A549 (cell line): ENCODE measurements around the gene PIGZ. TPM values are rescaled to one million over a fixed set of nuclear protein-coding genes. Genes with fewer than 3 reads are reported as not detected.

ENCODE experiments used
- ATAC-seq, 2 experiments: fragments of 200-7000 bp in 1 of 2; fragments of >200 bp in 1 of 2; cut with Nextera tagmentation in 1 of 2; cut with Tn5 transposase in 1 of 2; 3 replicates each; pipeline versions ENCODE4 v1.8.0 to v1.9.1; 2018 to 2020; ENCODE audit warnings: mild to moderate bottlenecking in 1 of 2, moderate library complexity in 1 of 2
- CTCF ChIA-PET: fragments of 300-600 bp; sonication (Branson Sonifier 250); formaldehyde crosslinking; extraction: SDS; loops from one replicate; lab custom pipeline; 2021; ENCODE audit warnings: antibody characterized with exemption, inconsistent platforms; lab: Yijun Ruan, JAX
- POLR2A ChIA-PET: fragments of 350-600 bp; formaldehyde crosslinking; extraction: SDS; loops from one replicate; lab custom pipeline; 2021; ENCODE audit warnings: antibody characterized with exemption, inconsistent platforms; lab: Yijun Ruan, JAX
- DNase-seq, 2 experiments: peaks; one replicate each; pipeline versions ENCODE4 v3.0.0 to v3.0.0-alpha.2; 2011 to 2016; ENCODE audit warnings: low read depth in 1 of 2, low spot score in 1 of 2
- FAIRE-seq: peaks from 2 replicates; lab custom pipeline; 2011; peaks lifted over from hg19 to GRCh38; lab: Jason Lieb, UNC
- H3K27ac ChIP-seq, 2 experiments: fragments of >200 bp; sonication (Bioruptor Twin); formaldehyde crosslinking; 3 replicates each; pipeline ENCODE4 v1.5.1; 2016 to 2017
- H3K4me1 ChIP-seq: fragments of >200 bp; sonication (Bioruptor Twin); formaldehyde crosslinking; 3 replicates; pipeline ENCODE4 v1.6.1; 2016
- H3K4me2 ChIP-seq: fragments of >200 bp; sonication (Bioruptor Twin); formaldehyde crosslinking; 3 replicates; pipeline ENCODE4 v1.6.1; 2016
- H3K4me3 ChIP-seq: fragments of >200 bp; sonication (Bioruptor Twin); formaldehyde crosslinking; 3 replicates; pipeline ENCODE4 v1.5.1; 2016
- H3K9me3 ChIP-seq: fragments of >200 bp; sonication (Bioruptor Twin); formaldehyde crosslinking; 3 replicates; pipeline ENCODE4 v1.6.1; 2016
- BHLHE40 ChIP-seq: IDR thresholded peaks from 2 replicates; pipeline ENCODE4 v1.6.1; 2012; ENCODE audit warnings: low read depth, low read length, inconsistent platforms
- CBX2 ChIP-seq: fragments of 200-600 bp; sonication (generic); IDR thresholded peaks from 2 replicates; pipeline ENCODE4 v1.6.1; 2016; ENCODE audit warnings: low read depth, mild to moderate bottlenecking, borderline replicate concordance
- CBX8 ChIP-seq: fragments of 200-600 bp; sonication (generic); IDR thresholded peaks from 2 replicates; pipeline ENCODE4 v1.6.1; 2016
- CEBPB ChIP-seq, 2 experiments: fragments of >200 bp in 1 of 2; sonication (Bioruptor Twin) in 1 of 2; formaldehyde crosslinking in 1 of 2; IDR thresholded peaks; 2 replicates each; pipeline ENCODE4 v1.6.1; 2012 to 2016
- CHD2 ChIP-seq: fragments of 150-350 bp; IDR thresholded peaks from 2 replicates; pipeline ENCODE4 v1.6.1; 2014; ENCODE audit warnings: low read length; ENCODE audit not compliant: partially characterized antibody
- EP300 ChIP-seq, 2 experiments: fragments of >200 bp; sonication (Bioruptor Twin); formaldehyde crosslinking; IDR thresholded peaks; 2 replicates in 1 of 2; 3 replicates in 1 of 2; pipeline ENCODE4 v1.6.1; 2016 to 2017
- FOSB ChIP-seq: fragments of 250-450 bp; sonication (Bioruptor Pico); IDR thresholded peaks from 2 replicates; pipeline ENCODE4 v1.5.0; 2020; ENCODE audit warnings: mild to moderate bottlenecking, moderate library complexity
- FOSL2 ChIP-seq, 2 experiments: fragments of 450-650 bp in 1 of 2; fragments of >200 bp in 1 of 2; sonication (Bioruptor Twin) in 1 of 2; formaldehyde crosslinking; IDR thresholded peaks; 2 replicates each; pipeline versions ENCODE4 v1.5.0 to v1.6.1; 2016 to 2020; ENCODE audit warnings: mild to moderate bottlenecking in 1 of 2, moderate library complexity in 1 of 2
- FOXS1 ChIP-seq: fragments of 250-450 bp; sonication (Bioruptor Pico); IDR thresholded peaks from 2 replicates; pipeline ENCODE4 v1.5.0; 2020; ENCODE audit warnings: mild to moderate bottlenecking, moderate library complexity
- GATA3 ChIP-seq: IDR thresholded peaks from 2 replicates; pipeline ENCODE4 v1.6.1; 2012; ENCODE audit warnings: borderline replicate concordance
- HDAC2 ChIP-seq: fragments of 200-600 bp; sonication (generic); IDR thresholded peaks from 2 replicates; pipeline ENCODE4 v1.6.1; 2016
- HOXB13 ChIP-seq: fragments of 250-450 bp; sonication (Bioruptor Pico); IDR thresholded peaks from 2 replicates; pipeline ENCODE4 v1.5.0; 2020; ENCODE audit warnings: low read depth, mild to moderate bottlenecking, moderate library complexity
- HOXB5 ChIP-seq: fragments of 250-450 bp; sonication (Bioruptor Pico); IDR thresholded peaks from 2 replicates; pipeline ENCODE4 v1.5.0; 2020; ENCODE audit warnings: mild to moderate bottlenecking, moderate library complexity
- KDM1A ChIP-seq: fragments of 200-600 bp; sonication (generic); IDR thresholded peaks from 2 replicates; pipeline ENCODE4 v1.6.1; 2016; ENCODE audit warnings: low read depth, mild to moderate bottlenecking
- KDM5A ChIP-seq: fragments of 200-600 bp; sonication (generic); IDR thresholded peaks from 2 replicates; pipeline ENCODE4 v1.6.1; 2016; ENCODE audit warnings: antibody characterized with exemption, mild to moderate bottlenecking
- MAZ ChIP-seq: fragments of 150-350 bp; IDR thresholded peaks from 2 replicates; pipeline ENCODE4 v1.6.1; 2014; ENCODE audit warnings: antibody characterized with exemption, low read depth, low read length, borderline replicate concordance
- NPAS2 ChIP-seq: fragments of 250-450 bp; sonication (Bioruptor Pico); IDR thresholded peaks from 2 replicates; pipeline ENCODE4 v1.8.0; 2022; ENCODE audit warnings: mild to moderate bottlenecking, moderate library complexity, borderline replicate concordance
- PHF8 ChIP-seq: fragments of 200-600 bp; sonication (generic); IDR thresholded peaks from 2 replicates; pipeline ENCODE4 v1.6.1; 2016; ENCODE audit warnings: low read depth, mild to moderate bottlenecking, antibody characterized with exemption, moderate library complexity, borderline replicate concordance
- POLR2AphosphoS2 ChIP-seq: conservative IDR thresholded peaks from 2 replicates; pipeline ENCODE4 v1.6.1; 2012; ENCODE audit warnings: low read length, improper control_type of control experiment, inconsistent platforms
- RAD21 ChIP-seq, 2 experiments: fragments of >200 bp in 1 of 2; sonication (Bioruptor Twin) in 1 of 2; formaldehyde crosslinking in 1 of 2; IDR thresholded peaks in 1 of 2; conservative IDR thresholded peaks in 1 of 2; 2 replicates in 1 of 2; 3 replicates in 1 of 2; pipeline ENCODE4 v1.6.1; 2012 to 2018; ENCODE audit warnings: inconsistent platforms in 1 of 2
- RARB ChIP-seq: fragments of 250-450 bp; sonication (Bioruptor Pico); IDR thresholded peaks from 2 replicates; pipeline ENCODE4 v1.8.0; 2021; ENCODE audit warnings: mild to moderate bottlenecking, moderate library complexity
- RCOR1 ChIP-seq: fragments of 150-350 bp; IDR thresholded peaks from 2 replicates; pipeline ENCODE4 v1.6.1; 2014; ENCODE audit warnings: antibody characterized with exemption, low read length, low read depth
- SMC3 ChIP-seq: fragments of >200 bp; sonication (Bioruptor Twin); formaldehyde crosslinking; IDR thresholded peaks from 3 replicates; pipeline ENCODE4 v1.6.1; 2018; ENCODE audit warnings: inconsistent platforms
- SREBF2 ChIP-seq: fragments of 450-650 bp; IDR thresholded peaks from 2 replicates; pipeline ENCODE4 v1.6.1; 2014; ENCODE audit warnings: mild to moderate bottlenecking, moderate library complexity
- TFCP2L1 ChIP-seq: fragments of 250-450 bp; sonication (Bioruptor Pico); IDR thresholded peaks from 2 replicates; pipeline ENCODE4 v1.5.0; 2021; ENCODE audit warnings: mild to moderate bottlenecking
- TP53 ChIP-seq: fragments of 250-450 bp; sonication (Bioruptor Pico); IDR thresholded peaks from 2 replicates; pipeline ENCODE4 v1.5.0; 2021; ENCODE audit warnings: mild to moderate bottlenecking, moderate library complexity
- ZC3H11A ChIP-seq: fragments of 450-650 bp; IDR thresholded peaks from 2 replicates; pipeline ENCODE4 v1.6.1; 2014; ENCODE audit warnings: antibody characterized with exemption, mild to moderate bottlenecking
- ZFP36 ChIP-seq: fragments of 450-650 bp; IDR thresholded peaks from 2 replicates; pipeline ENCODE4 v1.6.1; 2014; ENCODE audit warnings: borderline replicate concordance; ENCODE audit not compliant: partially characterized antibody
- ZNF302 ChIP-seq: fragments of 250-450 bp; sonication (Bioruptor Pico); IDR thresholded peaks from 2 replicates; pipeline ENCODE4 v1.9.0; 2021; ENCODE audit warnings: inconsistent platforms, mild to moderate bottlenecking, moderate library complexity
- ZSCAN20 ChIP-seq: fragments of 250-450 bp; sonication (Bioruptor Pico); IDR thresholded peaks from 2 replicates; pipeline ENCODE4 v1.8.0; 2022; ENCODE audit warnings: mild to moderate bottlenecking, moderate library complexity
- WGBS: methylation state at CpG from one replicate; pipeline ENCODE4 v1.1.6; 2017; ENCODE audit errors: missing lambda C conversion rate; 5-methylcytosine and 5-hydroxymethylcytosine counted together
- polyA plus RNA-seq, 4 experiments: library from polyadenylated mRNA; depleted of rRNA in 3 of 4; stranded (reverse); fragments of >200 nt; fragmentation: RNase III in 1 of 4; extraction: RNeasy Plus Mini Kit Qiagen cat#74134 plus additional on column Dnase treatment in 1 of 4; gene quantifications; 2 replicates in 3 of 4; 3 replicates in 1 of 4; pipeline ENCODE4 v1.2.3, GENCODE V29; 2011 to 2017
- TF ChIP-seq, protein P1 (sequence below): IDR thresholded peaks from 2 replicates; pipeline ENCODE4 v1.6.1; 2012
- TF ChIP-seq, protein P2 (sequence below): IDR thresholded peaks from 2 replicates; pipeline ENCODE4 v1.6.1; 2012; ENCODE audit warnings: low read depth, borderline replicate concordance
- TF ChIP-seq, protein P3 (sequence below): fragments of >200 bp; sonication (Bioruptor Twin); formaldehyde crosslinking; IDR thresholded peaks from 3 replicates; pipeline ENCODE4 v1.6.1; 2016

Gene PIGZ
- polyA plus RNA-seq, 2 of the 4 experiments (the other 2 are of a cell fraction), result 1.4 to 1.8 TPM

DNA sequence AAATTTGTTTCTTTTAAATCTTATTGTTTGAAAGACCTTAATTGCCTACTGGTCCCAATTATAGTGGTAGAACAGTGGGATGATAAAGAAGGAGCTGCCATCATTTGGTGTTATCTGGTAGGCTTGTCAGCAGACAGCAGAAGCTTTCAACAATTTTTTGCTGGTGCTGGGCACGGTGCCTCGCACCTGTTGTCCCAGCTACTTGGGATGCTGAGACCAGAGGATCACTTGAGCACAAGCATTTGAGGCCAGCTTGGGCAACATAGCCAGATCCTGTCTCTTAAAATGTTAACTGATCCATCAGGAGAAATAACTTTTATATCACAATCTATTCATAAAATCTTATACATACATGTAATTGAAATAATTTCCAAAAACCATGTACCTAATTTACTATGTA lies 64.9 kb downstream of the PIGZ start:
- Histone ChIP-seq H3K4me2 (no peak overlapping the region), H3K4me1 (no peaks in the 10 kb centered on the region), H3K27ac (no peak overlapping the region), H3K4me3 (no peak overlapping the region), H3K9me3 (no peaks in the 10 kb centered on the region)
- TF ChIP-seq GATA3 (no peak), SREBF2 (no peak), RCOR1 (no peak), ZSCAN20 (no peak), CBX2 (no peak), BHLHE40 (no peak), CHD2 (no peak), EP300 (IDR thresholded peaks at IDR 0.05) (no peak), ZFP36 (no peak), HDAC2 (no peak), KDM1A (no peak), RARB (CRISPR knock-in tag) (no peak), NPAS2 (no peak), RAD21 (conservative IDR thresholded peaks at IDR 0.05 in 1 of 2, IDR thresholded peaks at IDR 0.05 in 1 of 2) (no peak), HOXB13 (CRISPR knock-in tag) (no peak), ZC3H11A (no peak), CEBPB (IDR thresholded peaks at IDR 0.05) (no peak), FOSL2 (IDR thresholded peaks at IDR 0.05) (no peak), FOSL2 (CRISPR knock-in tag; IDR thresholded peaks at IDR 0.05) (no peak)
- TF ChIP-seq, protein P1, sequence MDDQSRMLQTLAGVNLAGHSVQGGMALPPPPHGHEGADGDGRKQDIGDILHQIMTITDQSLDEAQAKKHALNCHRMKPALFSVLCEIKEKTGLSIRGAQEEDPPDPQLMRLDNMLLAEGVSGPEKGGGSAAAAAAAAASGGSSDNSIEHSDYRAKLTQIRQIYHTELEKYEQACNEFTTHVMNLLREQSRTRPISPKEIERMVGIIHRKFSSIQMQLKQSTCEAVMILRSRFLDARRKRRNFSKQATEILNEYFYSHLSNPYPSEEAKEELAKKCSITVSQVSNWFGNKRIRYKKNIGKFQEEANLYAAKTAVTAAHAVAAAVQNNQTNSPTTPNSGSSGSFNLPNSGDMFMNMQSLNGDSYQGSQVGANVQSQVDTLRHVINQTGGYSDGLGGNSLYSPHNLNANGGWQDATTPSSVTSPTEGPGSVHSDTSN, result no peak
- DNase-seq (no peak), ATAC-seq (no peak), FAIRE-seq (no peak)
- 100% methylated on average over 2 of the region's 2 CpGs for WGBS
- POLR2A ChIA-PET, result no interaction called here
- CTCF ChIA-PET, result no interaction called here

DNA sequence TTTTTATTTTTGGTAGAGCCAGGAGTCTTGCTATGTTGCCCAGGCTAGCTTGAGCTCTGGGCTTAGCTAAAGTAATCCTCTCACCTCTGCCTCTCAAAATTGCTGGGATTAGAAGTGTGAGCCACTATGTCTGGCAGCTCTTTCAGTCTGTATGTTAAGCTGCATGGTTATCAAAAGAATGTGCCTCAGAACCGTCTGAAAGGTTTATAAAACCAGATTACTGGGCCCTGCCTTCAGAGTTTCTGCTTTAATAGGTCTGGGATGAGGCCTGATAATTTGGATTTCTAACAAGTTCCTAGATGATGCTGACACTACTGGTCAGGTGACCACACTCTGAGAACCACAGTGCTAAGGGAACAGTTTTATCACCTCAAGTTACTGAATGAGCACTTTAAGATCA lies 66.3 kb downstream of the PIGZ start:
- Histone ChIP-seq H3K4me1 (no peaks in the 10 kb centered on the region), H3K4me2 (no peak overlapping the region), H3K4me3 (no peak overlapping the region), H3K27ac (no peak overlapping the region), H3K9me3 (no peaks in the 10 kb centered on the region)
- ChIA-PET CTCF (interaction anchor here (0.6 kb wide), 3 partner anchors 9 to 346 kb away, joined by 3 to 5 read pairs (median 4); no protein-coding TSS in a partner anchor), POLR2A (no interaction called here)
- WGBS, result 92% methylated on average over 1 of the region's 1 CpG
- FAIRE-seq (no peak), DNase-seq (no peak), ATAC-seq (no peak)
- TF ChIP-seq HOXB5 (CRISPR knock-in tag), result no peak
- TF ChIP-seq FOSB, result no peak
- no peak for TF ChIP-seq HOXB13 (CRISPR knock-in tag)
- no peak for TF ChIP-seq TP53 (CRISPR knock-in tag)
- TF ChIP-seq POLR2AphosphoS2, result no peak
- TF ChIP-seq TFCP2L1 (CRISPR knock-in tag), result no peak
- TF ChIP-seq ZFP36, result no peak
- TF ChIP-seq ZSCAN20, result no peak
- no peak for TF ChIP-seq PHF8
- no peak for TF ChIP-seq CBX8
- TF ChIP-seq FOXS1 (CRISPR knock-in tag), result no peak
- TF ChIP-seq SMC3, result no peak
- no peak for TF ChIP-seq MAZ
- TF ChIP-seq, protein P2, sequence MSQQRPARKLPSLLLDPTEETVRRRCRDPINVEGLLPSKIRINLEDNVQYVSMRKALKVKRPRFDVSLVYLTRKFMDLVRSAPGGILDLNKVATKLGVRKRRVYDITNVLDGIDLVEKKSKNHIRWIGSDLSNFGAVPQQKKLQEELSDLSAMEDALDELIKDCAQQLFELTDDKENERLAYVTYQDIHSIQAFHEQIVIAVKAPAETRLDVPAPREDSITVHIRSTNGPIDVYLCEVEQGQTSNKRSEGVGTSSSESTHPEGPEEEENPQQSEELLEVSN, result no peak
- no peak for TF ChIP-seq ZNF302 (CRISPR knock-in tag)
- TF ChIP-seq KDM5A, result no peak
- TF ChIP-seq SREBF2, result no peak
- TF ChIP-seq, protein P3, sequence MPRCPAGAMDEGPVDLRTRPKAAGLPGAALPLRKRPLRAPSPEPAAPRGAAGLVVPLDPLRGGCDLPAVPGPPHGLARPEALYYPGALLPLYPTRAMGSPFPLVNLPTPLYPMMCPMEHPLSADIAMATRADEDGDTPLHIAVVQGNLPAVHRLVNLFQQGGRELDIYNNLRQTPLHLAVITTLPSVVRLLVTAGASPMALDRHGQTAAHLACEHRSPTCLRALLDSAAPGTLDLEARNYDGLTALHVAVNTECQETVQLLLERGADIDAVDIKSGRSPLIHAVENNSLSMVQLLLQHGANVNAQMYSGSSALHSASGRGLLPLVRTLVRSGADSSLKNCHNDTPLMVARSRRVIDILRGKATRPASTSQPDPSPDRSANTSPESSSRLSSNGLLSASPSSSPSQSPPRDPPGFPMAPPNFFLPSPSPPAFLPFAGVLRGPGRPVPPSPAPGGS, result no peak
